Activated effector memory CD4-positive, alpha-beta T cell treated with anti-CD3 and anti-CD28 coated beads, Interleukin-2, amount 50 U/mL, for 16 hours (primary cell): ENCODE measurements around the gene TMEM74B.
"Not testable (repeated sequence)": the region's sequence is repeated elsewhere in the genome, so short reads cannot be mapped to it uniquely, and the experiment has no call there.

ENCODE experiments used
- DNase-seq: peaks from one replicate; pipeline ENCODE4 v3.0.0-alpha.2; 2020

The TMEM74B gene

GRCh38 chr20:1184638-1185315 is at the start of gene TMEM74B:
TMEM74B (minus strand) TSS chr20:1184981; CDS start chr20:1183801, 1,180 bp downstream.
- no peak for DNase-seq

- no peak for DNase-seq
Measured at GRCh38 chr20:1232286-1233111, 47.7 kb upstream of the TMEM74B start.

GRCh38 chr20:1229541-1229940 is 44.8 kb upstream of the TMEM74B start:
- no peak for DNase-seq

- peak; percentile 92 for DNase-seq
Measured at GRCh38 chr20:1225783-1226654, 41.2 kb upstream of the TMEM74B start, which contains the start of gene RAD21L1. RAD21L1 (plus strand) TSS chr20:1226044; CDS start chr20:1228454, 2,410 bp downstream.

- no peak for DNase-seq
Measured at GRCh38 chr20:1225263-1225782, 40.5 kb upstream of the TMEM74B start.

GRCh38 chr20:1224205-1224890 is 39.6 kb upstream of the TMEM74B start:
- no peak for DNase-seq

- DNase-seq = not testable (repeated sequence)
Measured at GRCh38 chr20:1222750-1223149, 38.0 kb upstream of the TMEM74B start.

GRCh38 chr20:1216527-1217427 is 32.0 kb upstream of the TMEM74B start:
- not testable (repeated sequence) for DNase-seq

GRCh38 chr20:1215386-1216170 is 30.8 kb upstream of the TMEM74B start:
- peak; percentile 77 for DNase-seq

GRCh38 chr20:1214838-1215261 is 30.1 kb upstream of the TMEM74B start:
- DNase-seq = no peak

- DNase-seq = peak; percentile 86
Measured at GRCh38 chr20:1212607-1213396, 28.0 kb upstream of the TMEM74B start.

- no peak for DNase-seq
Measured at GRCh38 chr20:1212023-1212422, 27.2 kb upstream of the TMEM74B start.

GRCh38 chr20:1210501-1210900 is 25.7 kb upstream of the TMEM74B start:
- DNase-seq = no peak

- no peak for DNase-seq
Measured at GRCh38 chr20:1209447-1210387, 24.9 kb upstream of the TMEM74B start.

- DNase-seq = no peak
Measured at GRCh38 chr20:1207293-1207878, 22.6 kb upstream of the TMEM74B start.

GRCh38 chr20:1206366-1207148 is 21.8 kb upstream of the TMEM74B start:
- DNase-seq = no peak

- no peak for DNase-seq
Measured at GRCh38 chr20:1205802-1206201, 21.0 kb upstream of the TMEM74B start.
